ENCODE measurements around the gene FAM118A.

GRCh38 chr22:45280587-45280980 lies 29.1 kb upstream of the FAM118A start:
- no peak for TF ChIP-seq CTCF (IDR thresholded peaks at IDR 0.05)
- no peak for TF ChIP-seq POLR2A (IDR thresholded peaks at IDR 0.05)
